SK-N-SH (cell line): Measurements from ENCODE around the gene WDR35. TPM values are rescaled to one million over a fixed set of nuclear protein-coding genes. Genes with fewer than 3 reads are reported as not detected.

Experiments used
- CTCF ChIA-PET: fragments of 300-600, 350-600 bp; formaldehyde crosslinking; extraction: SDS; loops from one replicate; lab custom pipeline; 2021; lab: Yijun Ruan, JAX
- POLR2A ChIA-PET: fragments of 350-600 bp; sonication (Branson Sonifier 250); formaldehyde crosslinking; extraction: SDS; loops from one replicate; lab custom pipeline; 2020; ENCODE audit warnings: antibody characterized with exemption, inconsistent platforms; lab: Yijun Ruan, JAX
- DNase-seq: peaks from one replicate; pipeline ENCODE4 v3.0.0; 2012
- H2AFZ ChIP-seq: fragments of 200-600 bp; sonication (generic); 2 replicates; pipeline ENCODE4 v1.8.1; 2016; ENCODE audit warnings: antibody characterized with exemption, mild to moderate bottlenecking, low read depth
- H3F3A ChIP-seq: fragments of 200-600 bp; sonication (generic); replicated peaks from 2 replicates; pipeline ENCODE3; 2016; ENCODE audit warnings: antibody characterized with exemption, mild to moderate bottlenecking; ENCODE audit not compliant: insufficient read depth
- H3K27ac ChIP-seq, 2 experiments: fragments of 200-500 bp in 1 of 2; fragments of 200-600 bp in 1 of 2; sonication (Bioruptor generic) in 1 of 2; sonication (generic), shearing (Covaris generic) in 1 of 2; 2 replicates each; pipeline versions ENCODE4 v1.5.1 to v1.6.1; 2014 to 2016; ENCODE audit warnings: low read depth in 2 of 2, inconsistent platforms in 1 of 2, low read length in 1 of 2, mild to moderate bottlenecking in 1 of 2, mixed read lengths in 1 of 2
- H3K27me3 ChIP-seq: fragments of 200-600 bp; sonication (generic), shearing (Covaris generic); 2 replicates; pipeline ENCODE4 v1.6.1; 2016; ENCODE audit warnings: mixed run types; ENCODE audit not compliant: insufficient read depth
- H3K36me3 ChIP-seq, 2 experiments: fragments of 200-500 bp in 1 of 2; fragments of 200-600 bp in 1 of 2; sonication (Bioruptor generic) in 1 of 2; sonication (generic) in 1 of 2; replicated peaks in 1 of 2; 2 replicates each; pipeline versions ENCODE3 to v1.5.1; 2014 to 2016; ENCODE audit warnings: low read length in 1 of 2, mild to moderate bottlenecking in 1 of 2; ENCODE audit not compliant: insufficient read depth in 2 of 2, control insufficient read depth in 1 of 2
- H3K4me1 ChIP-seq, 2 experiments: fragments of 200-500 bp in 1 of 2; fragments of 200-600 bp in 1 of 2; sonication (Bioruptor generic) in 1 of 2; sonication (generic), shearing (Covaris generic) in 1 of 2; 2 replicates each; pipeline versions ENCODE4 v1.5.1 to v1.6.1; 2014 to 2016; ENCODE audit warnings: low read depth in 1 of 2, low read length in 1 of 2, mixed run types in 1 of 2; ENCODE audit not compliant: insufficient read depth in 2 of 2, control insufficient read depth in 1 of 2
- H3K4me2 ChIP-seq: fragments of 200-600 bp; sonication (generic), shearing (Covaris generic); 2 replicates; pipeline ENCODE4 v1.6.1; 2017; ENCODE audit warnings: mixed run types
- H3K4me3 ChIP-seq, 2 experiments: fragments of 200-500 bp in 1 of 2; fragments of 200-600 bp in 1 of 2; sonication (Bioruptor generic) in 1 of 2; sonication (generic), shearing (Covaris generic) in 1 of 2; 2 replicates each; pipeline versions ENCODE4 v1.5.1 to v1.8.1; 2014 to 2016; ENCODE audit warnings: low read depth in 2 of 2, inconsistent platforms in 1 of 2, low read length in 1 of 2, mild to moderate bottlenecking in 1 of 2, mixed read lengths in 1 of 2, moderate library complexity in 1 of 2
- H3K79me2 ChIP-seq: fragments of 200-600 bp; sonication (generic); 2 replicates; pipeline ENCODE4 v1.8.1; 2017; ENCODE audit warnings: mild to moderate bottlenecking; ENCODE audit not compliant: insufficient read depth
- H3K9ac ChIP-seq: fragments of 200-600 bp; sonication (generic); 2 replicates; pipeline ENCODE4 v1.6.1; 2017; ENCODE audit warnings: mixed run types
- H3K9me2 ChIP-seq: fragments of 200-600 bp; sonication (generic); 2 replicates; pipeline ENCODE4 v1.6.1; 2017; ENCODE audit warnings: mixed run types
- H3K9me3 ChIP-seq: fragments of 200-600 bp; sonication (generic); 2 replicates; pipeline ENCODE4 v1.6.1; 2017; ENCODE audit warnings: mixed run types, mild to moderate bottlenecking, moderate library complexity
- H4K20me1 ChIP-seq: fragments of 200-600 bp; sonication (generic); 2 replicates; pipeline ENCODE4 v1.6.1; 2017; ENCODE audit warnings: mild to moderate bottlenecking, mixed run types; ENCODE audit not compliant: insufficient read depth
- EP300 ChIP-seq, 2 experiments: IDR thresholded peaks; 2 replicates each; pipeline versions ENCODE4 v1.4.0 to v1.6.1; 2012; ENCODE audit warnings: borderline replicate concordance in 1 of 2, low read depth in 1 of 2, low read length in 1 of 2
- EZH2phosphoT487 ChIP-seq: fragments of 200-600 bp; sonication (generic); IDR thresholded peaks from 2 replicates; pipeline ENCODE4 v1.6.1; 2017; ENCODE audit warnings: low read depth, mixed run types, mild to moderate bottlenecking, antibody characterized with exemption, moderate library complexity, borderline replicate concordance
- FOSL2 ChIP-seq: IDR thresholded peaks from 2 replicates; pipeline ENCODE4 v1.4.0; 2012; ENCODE audit warnings: low read depth, mild to moderate bottlenecking, moderate library complexity, borderline replicate concordance
- FOXJ3 ChIP-seq: sonication (generic); formaldehyde crosslinking; IDR thresholded peaks from 2 replicates; pipeline ENCODE4 v1.5.1; 2020; ENCODE audit warnings: mild to moderate bottlenecking, missing genetic modification reagents
- FOXM1 ChIP-seq: IDR thresholded peaks from 2 replicates; pipeline ENCODE4 v1.4.0; 2012; ENCODE audit warnings: low read depth, mild to moderate bottlenecking
- JUND ChIP-seq: IDR thresholded peaks from 2 replicates; pipeline ENCODE4 v1.4.0; 2012
- MEF2A ChIP-seq: IDR thresholded peaks from 2 replicates; pipeline ENCODE4 v1.4.0; 2012; ENCODE audit warnings: low read depth, borderline replicate concordance
- NRF1 ChIP-seq: IDR thresholded peaks from 2 replicates; pipeline ENCODE4 v1.6.1; 2012; ENCODE audit warnings: low read depth, mild to moderate bottlenecking, low read length
- POLR2AphosphoS5 ChIP-seq: IDR thresholded peaks from 2 replicates; pipeline ENCODE4 v1.6.1; 2012; ENCODE audit warnings: low read depth, low read length
- REST ChIP-seq: IDR thresholded peaks from 2 replicates; pipeline ENCODE4 v1.6.1; 2012; ENCODE audit warnings: mild to moderate bottlenecking, low read depth, low read length, moderate library complexity
- RFX5 ChIP-seq: IDR thresholded peaks from 2 replicates; pipeline ENCODE4 v1.6.1; 2012; ENCODE audit warnings: mild to moderate bottlenecking, improper control_type of control experiment, low read length
- TAF1 ChIP-seq: IDR thresholded peaks from 2 replicates; pipeline ENCODE4 v1.6.1; 2012; ENCODE audit warnings: low read depth, mild to moderate bottlenecking, low read length, moderate library complexity, borderline replicate concordance
- TEAD4 ChIP-seq: IDR thresholded peaks from 2 replicates; pipeline ENCODE4 v1.4.0; 2012; ENCODE audit warnings: mild to moderate bottlenecking, borderline replicate concordance; ENCODE audit not compliant: insufficient read depth
- ZBTB33 ChIP-seq: IDR thresholded peaks from 2 replicates; pipeline ENCODE4 v1.4.0; 2012; ENCODE audit warnings: low read depth, borderline replicate concordance
- WGBS: methylation state at CpG from one replicate; pipeline ENCODE4 v1.1.6; 2017; ENCODE audit warnings: low lambda C conversion rate; 5-methylcytosine and 5-hydroxymethylcytosine counted together
- polyA plus RNA-seq, 3 experiments: library from polyadenylated mRNA; depleted of rRNA; stranded (reverse); fragments of >200 nt; gene quantifications; 2 replicates each; pipeline ENCODE4 v1.2.3, GENCODE V29; 2012

Gene WDR35
- polyA plus RNA-seq, 1 of the 3 experiments (the other 2 are of a cell fraction): 8.6 TPM

- Histone ChIP-seq H3K9me2 (no peaks in the 10 kb centered on the region), H3F3A (peaks cover 19% of the 10 kb centered on the region), H2AFZ (no peak overlapping the region), H3K4me1 (no peaks in the 10 kb centered on the region; a peak in 1 of 4 replicates), H4K20me1 (no peaks in the 10 kb centered on the region), H3K27me3 (no peaks in the 10 kb centered on the region), H3K27ac (peak overlapping the region in 1 of 2 experiments; percentile 20; a peak in 2 of 4 replicates), H3K36me3 (peaks cover 15 to 47% of the 10 kb centered on the region in 2 experiments), H3K9me3 (peaks cover 13% of the 10 kb centered on the region), H3K4me3 (no peak overlapping the region), H3K79me2 (peaks cover 22% of the 10 kb centered on the region), H3K4me2 (no peak overlapping the region), H3K9ac (no peak overlapping the region)
- no peak for DNase-seq
- WGBS: 56% methylated on average over 4 of the region's 4 CpGs
- TF ChIP-seq FOXM1 (no peak), EZH2phosphoT487 (no peak), EP300 (IDR thresholded peaks at IDR 0.05; ENCODE audit: borderline replicate concordance in 1 of 2, low read depth in 1 of 2, low read length in 1 of 2) (no peak), TAF1 (no peak), TEAD4 (no peak), FOXJ3 (CRISPR knock-in tag) (no peak), FOSL2 (no peak), POLR2AphosphoS5 (no peak), REST (no peak), JUND (no peak), NRF1 (no peak), ZBTB33 (no peak), MEF2A (no peak), RFX5 (no peak)
- ChIA-PET CTCF (interaction anchor here (1.2 to 5.2 kb wide), 5 partner anchors 10 to 71 kb away, joined by 3 to 48 read pairs (median 6); no protein-coding TSS in a partner anchor), POLR2A (no interaction called here)
These were observed 37.4 kb upstream of the WDR35 start for GRCh38 chr2:20027260-20027677.
